GM21447 (cell line): Measurements from ENCODE around the gene ZNF407.
"Not testable (repeated sequence)": the region's sequence is repeated elsewhere in the genome, so short reads cannot be mapped to it uniquely, and the experiment has no call there.

Experiments used
- ATAC-seq: cut with Tn5 transposase; IDR thresholded peaks from one replicate; pipeline ENCODE4 v1.9.1; 2021; ENCODE audit not compliant: unreplicated experiment

ZNF407 gene

GRCh38 chr18:74951165-74951760 lies 353.6 kb downstream of the ZNF407 start:
- ATAC-seq: no peak

GRCh38 chr18:74957588-74958224 lies 360.0 kb downstream of the ZNF407 start:
- no peak for ATAC-seq

GRCh38 chr18:74959216-74959615 lies 361.5 kb downstream of the ZNF407 start:
- no peak for ATAC-seq

- ATAC-seq: no peak
Observed at GRCh38 chr18:74961596-74961995, 363.9 kb downstream of the ZNF407 start.

GRCh38 chr18:74963820-74964446 lies 366.3 kb downstream of the ZNF407 start:
- peak; percentile 88 for ATAC-seq

- ATAC-seq: no peak
Observed at GRCh38 chr18:74965682-74966081, 368.0 kb downstream of the ZNF407 start.

GRCh38 chr18:74967438-74967837 lies 369.8 kb downstream of the ZNF407 start:
- no peak for ATAC-seq

GRCh38 chr18:74967979-74968378 lies 370.3 kb downstream of the ZNF407 start:
- no peak for ATAC-seq

GRCh38 chr18:74971358-74971757 lies 373.7 kb downstream of the ZNF407 start:
- not testable (repeated sequence) for ATAC-seq

- not testable (repeated sequence) for ATAC-seq
Observed at GRCh38 chr18:74971776-74972175, 374.1 kb downstream of the ZNF407 start.

GRCh38 chr18:74972354-74972753 lies 374.7 kb downstream of the ZNF407 start:
- ATAC-seq: no peak

GRCh38 chr18:74975001-74975400 lies 377.3 kb downstream of the ZNF407 start:
- no peak for ATAC-seq

GRCh38 chr18:74976331-74976909 lies 378.8 kb downstream of the ZNF407 start:
- no peak for ATAC-seq

- no peak for ATAC-seq
Observed at GRCh38 chr18:74977041-74977440, 379.4 kb downstream of the ZNF407 start.

GRCh38 chr18:74980669-74981068 lies 383.0 kb downstream of the ZNF407 start:
- ATAC-seq: no peak

- no peak for ATAC-seq
Observed at GRCh38 chr18:74981476-74981875, 383.8 kb downstream of the ZNF407 start.

GRCh38 chr18:74982946-74983635 lies 385.4 kb downstream of the ZNF407 start:
- ATAC-seq: no peak

GRCh38 chr18:74989134-74989533 lies 391.5 kb downstream of the ZNF407 start:
- no peak for ATAC-seq

- no peak for ATAC-seq
Observed at GRCh38 chr18:74990563-74991081, 393.0 kb downstream of the ZNF407 start.

GRCh38 chr18:74994502-74995418 lies 397.1 kb downstream of the ZNF407 start:
- ATAC-seq: peak; percentile 80
